ENCODE data around the gene FAIM2.

DNA sequence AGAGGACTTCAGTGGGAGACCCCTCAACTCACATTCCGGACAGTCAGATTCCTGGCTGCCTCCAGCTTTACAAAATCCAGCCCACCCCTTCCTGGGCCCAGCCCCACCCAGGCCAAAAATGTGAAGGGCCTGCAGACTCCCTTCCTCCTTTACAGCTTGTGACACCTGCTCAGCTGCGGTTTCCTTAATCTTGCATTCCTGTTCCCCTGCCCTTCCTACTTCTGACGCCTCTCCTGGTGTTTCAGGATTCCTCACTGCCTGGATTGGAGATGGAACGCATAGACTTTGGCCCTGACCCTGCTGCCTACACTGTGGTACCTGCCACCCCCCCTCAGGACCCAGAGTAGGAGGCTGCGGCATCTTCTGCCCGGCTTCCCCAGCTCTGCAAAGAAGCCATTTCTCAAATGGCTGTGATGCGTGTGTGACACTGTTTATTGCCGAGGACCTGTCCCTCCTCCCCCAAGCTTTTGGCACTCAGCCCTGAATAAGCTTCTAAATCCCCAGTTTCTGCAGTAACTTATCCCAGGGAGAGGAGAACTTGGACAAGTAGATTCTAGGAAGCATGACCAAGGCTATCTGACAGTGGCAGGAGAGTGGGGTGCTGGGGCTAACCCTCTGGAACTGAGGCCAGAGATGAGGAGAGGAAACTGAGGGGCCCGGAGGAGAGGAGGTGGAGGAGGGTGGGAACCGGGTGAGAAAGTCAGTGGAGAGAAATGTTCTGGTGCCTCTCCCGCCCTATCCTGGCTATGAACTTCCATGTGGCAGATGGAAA, 35.9 kb downstream of the FAIM2 start:
- TF ChIP-seq POLR2AphosphoS5 (IDR thresholded peaks at IDR 0.05) (no peak), RAD21 (conservative IDR thresholded peaks at IDR 0.05) (no peak)
- TF ChIP-seq, protein P1, sequence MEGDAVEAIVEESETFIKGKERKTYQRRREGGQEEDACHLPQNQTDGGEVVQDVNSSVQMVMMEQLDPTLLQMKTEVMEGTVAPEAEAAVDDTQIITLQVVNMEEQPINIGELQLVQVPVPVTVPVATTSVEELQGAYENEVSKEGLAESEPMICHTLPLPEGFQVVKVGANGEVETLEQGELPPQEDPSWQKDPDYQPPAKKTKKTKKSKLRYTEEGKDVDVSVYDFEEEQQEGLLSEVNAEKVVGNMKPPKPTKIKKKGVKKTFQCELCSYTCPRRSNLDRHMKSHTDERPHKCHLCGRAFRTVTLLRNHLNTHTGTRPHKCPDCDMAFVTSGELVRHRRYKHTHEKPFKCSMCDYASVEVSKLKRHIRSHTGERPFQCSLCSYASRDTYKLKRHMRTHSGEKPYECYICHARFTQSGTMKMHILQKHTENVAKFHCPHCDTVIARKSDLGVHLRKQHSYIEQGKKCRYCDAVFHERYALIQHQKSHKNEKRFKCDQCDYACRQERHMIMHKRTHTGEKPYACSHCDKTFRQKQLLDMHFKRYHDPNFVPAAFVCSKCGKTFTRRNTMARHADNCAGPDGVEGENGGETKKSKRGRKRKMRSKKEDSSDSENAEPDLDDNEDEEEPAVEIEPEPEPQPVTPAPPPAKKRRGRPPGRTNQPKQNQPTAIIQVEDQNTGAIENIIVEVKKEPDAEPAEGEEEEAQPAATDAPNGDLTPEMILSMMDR (IDR thresholded peaks at IDR 0.05; ENCODE audit: poor library complexity, severe bottlenecking) = no peak

All from neural cell (in vitro differentiated cells).